Chondrocyte (in vitro differentiated cells): ENCODE measurements around the gene MYO1D. TPM values are rescaled to one million over a fixed set of nuclear protein-coding genes. Genes with fewer than 3 reads are reported as not detected.
"Not testable (repeated sequence)": the region's sequence is repeated elsewhere in the genome, so short reads cannot be mapped to it uniquely, and the experiment has no call there.

Experiments
- DNase-seq: peaks from one replicate; pipeline ENCODE4 v3.0.0; 2021; ENCODE audit warnings: mixed read lengths, low spot score
- H3K27ac Mint-ChIP-seq: one replicate; pipeline ENCODE4 v1.8.0; 2021; ENCODE audit warnings: mild to moderate bottlenecking, moderate library complexity, mixed read lengths; ENCODE audit not compliant: unreplicated experiment
- H3K27me3 Mint-ChIP-seq: 2 replicates; pipeline ENCODE4 v1.8.0; 2021; ENCODE audit warnings: low read depth, mixed read lengths
- H3K36me3 Mint-ChIP-seq: 2 replicates; pipeline ENCODE4 v1.8.0; 2021; ENCODE audit warnings: low read depth, mixed read lengths
- H3K4me1 Mint-ChIP-seq: 2 replicates; pipeline ENCODE4 v1.8.0; 2021; ENCODE audit warnings: low read depth, mild to moderate bottlenecking, mixed read lengths
- H3K4me3 Mint-ChIP-seq: one replicate; pipeline ENCODE4 v1.8.0; 2021; ENCODE audit warnings: mild to moderate bottlenecking, moderate library complexity, mixed read lengths; ENCODE audit not compliant: unreplicated experiment
- H3K9me3 Mint-ChIP-seq: 2 replicates; pipeline ENCODE4 v1.8.0; 2021; ENCODE audit warnings: low read depth, mixed read lengths
- total RNA-seq: library from RNA; stranded (reverse); gene quantifications from 3 replicates; pipeline ENCODE4 v1.2.1, GENCODE V29; 2021
- TF ChIP-seq, protein P1 (sequence below): fragments of 200-600 bp; sonication (generic); IDR thresholded peaks from 2 replicates; pipeline ENCODE4 v1.5.0; 2021; ENCODE audit warnings: antibody characterized with exemption, mild to moderate bottlenecking, moderate library complexity

MYO1D gene
- total RNA-seq, 1 donor from 2014 or later, result 107 TPM

DNA sequence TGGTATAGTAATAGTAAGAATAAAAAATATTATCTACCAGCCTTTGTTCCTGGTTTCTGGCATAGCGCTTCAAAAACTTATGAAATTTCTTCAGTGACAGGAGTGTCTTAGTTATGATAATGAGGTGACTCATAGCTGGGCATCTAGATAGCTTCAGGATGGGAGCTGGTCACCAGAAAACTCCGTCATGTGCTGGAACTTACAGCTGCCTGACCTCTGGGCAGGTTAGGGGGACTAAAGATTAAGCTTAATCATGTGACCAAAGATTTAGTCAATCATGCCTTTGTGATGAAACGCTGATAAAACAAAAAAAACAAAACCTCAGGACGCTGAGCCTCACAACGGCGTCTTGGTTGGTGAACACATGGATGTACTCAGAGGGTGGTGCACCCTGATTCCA is 154.2 kb downstream of the MYO1D start:
- H3K27ac Mint-ChIP-seq, result no peak overlapping the region
- H3K9me3 Mint-ChIP-seq, result peaks cover 10% of the 10 kb centered on the region
- H3K36me3 Mint-ChIP-seq, result peaks cover 45% of the 10 kb centered on the region
- H3K27me3 Mint-ChIP-seq, result no peaks in the 10 kb centered on the region
- TF ChIP-seq, protein P1, sequence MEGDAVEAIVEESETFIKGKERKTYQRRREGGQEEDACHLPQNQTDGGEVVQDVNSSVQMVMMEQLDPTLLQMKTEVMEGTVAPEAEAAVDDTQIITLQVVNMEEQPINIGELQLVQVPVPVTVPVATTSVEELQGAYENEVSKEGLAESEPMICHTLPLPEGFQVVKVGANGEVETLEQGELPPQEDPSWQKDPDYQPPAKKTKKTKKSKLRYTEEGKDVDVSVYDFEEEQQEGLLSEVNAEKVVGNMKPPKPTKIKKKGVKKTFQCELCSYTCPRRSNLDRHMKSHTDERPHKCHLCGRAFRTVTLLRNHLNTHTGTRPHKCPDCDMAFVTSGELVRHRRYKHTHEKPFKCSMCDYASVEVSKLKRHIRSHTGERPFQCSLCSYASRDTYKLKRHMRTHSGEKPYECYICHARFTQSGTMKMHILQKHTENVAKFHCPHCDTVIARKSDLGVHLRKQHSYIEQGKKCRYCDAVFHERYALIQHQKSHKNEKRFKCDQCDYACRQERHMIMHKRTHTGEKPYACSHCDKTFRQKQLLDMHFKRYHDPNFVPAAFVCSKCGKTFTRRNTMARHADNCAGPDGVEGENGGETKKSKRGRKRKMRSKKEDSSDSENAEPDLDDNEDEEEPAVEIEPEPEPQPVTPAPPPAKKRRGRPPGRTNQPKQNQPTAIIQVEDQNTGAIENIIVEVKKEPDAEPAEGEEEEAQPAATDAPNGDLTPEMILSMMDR, result no peak
- no peak overlapping the region for H3K4me3 Mint-ChIP-seq
- peaks cover 3% of the 10 kb centered on the region for H3K4me1 Mint-ChIP-seq
- DNase-seq, result no peak

DNA sequence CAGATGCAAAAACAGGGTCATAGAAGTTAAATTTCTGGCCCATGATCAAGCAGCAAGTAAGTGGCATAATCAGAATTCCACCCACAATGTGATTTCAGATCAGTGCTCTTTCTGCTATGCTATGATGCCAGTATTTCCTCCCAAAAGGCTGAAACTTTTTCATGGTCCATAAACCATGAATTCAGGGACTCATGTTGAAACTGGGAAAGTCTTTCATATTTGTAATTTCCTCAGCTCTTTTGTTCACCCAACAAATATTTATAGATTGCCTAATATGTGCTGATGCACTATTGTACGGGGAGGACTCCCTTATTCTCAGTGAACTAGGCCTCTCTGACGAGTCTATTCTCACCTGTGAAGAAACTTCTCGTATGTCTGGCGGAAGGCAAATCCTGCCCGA is 156.3 kb downstream of the MYO1D start:
- Mint-ChIP-seq H3K27ac (no peak overlapping the region), H3K4me3 (no peak overlapping the region), H3K9me3 (peaks cover 12% of the 10 kb centered on the region), H3K36me3 (peaks cover 51% of the 10 kb centered on the region), H3K27me3 (no peaks in the 10 kb centered on the region), H3K4me1 (peaks cover 3% of the 10 kb centered on the region)
- TF ChIP-seq, protein P1, result no peak
- DNase-seq, result no peak

DNA sequence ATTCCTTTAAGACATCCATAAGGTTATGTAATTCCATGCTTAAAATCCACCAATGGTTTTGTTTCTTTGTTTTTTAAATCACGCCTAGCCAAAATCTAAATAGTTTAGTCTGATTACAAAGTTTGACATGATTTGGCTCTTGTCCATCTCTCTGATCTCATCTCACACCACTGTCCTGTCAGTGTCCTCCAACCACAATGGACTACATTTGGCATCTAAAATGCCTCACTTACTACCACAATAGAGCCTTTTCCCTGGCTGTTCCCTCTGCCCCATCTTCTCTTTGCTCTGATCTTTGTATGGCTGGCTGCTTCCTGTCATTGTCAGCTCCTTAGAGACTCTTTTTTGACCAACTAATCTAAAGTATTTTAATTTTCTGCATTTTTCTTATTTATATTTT is 157.2 kb downstream of the MYO1D start:
- peaks cover 3% of the 10 kb centered on the region for H3K4me1 Mint-ChIP-seq
- H3K4me3 Mint-ChIP-seq, result no peak overlapping the region
- no peak overlapping the region for H3K27ac Mint-ChIP-seq
- DNase-seq, result no peak
- TF ChIP-seq, protein P1, result no peak
- no peaks in the 10 kb centered on the region for H3K27me3 Mint-ChIP-seq
- peaks cover 47% of the 10 kb centered on the region for H3K36me3 Mint-ChIP-seq
- H3K9me3 Mint-ChIP-seq, result peaks cover 8% of the 10 kb centered on the region

DNA sequence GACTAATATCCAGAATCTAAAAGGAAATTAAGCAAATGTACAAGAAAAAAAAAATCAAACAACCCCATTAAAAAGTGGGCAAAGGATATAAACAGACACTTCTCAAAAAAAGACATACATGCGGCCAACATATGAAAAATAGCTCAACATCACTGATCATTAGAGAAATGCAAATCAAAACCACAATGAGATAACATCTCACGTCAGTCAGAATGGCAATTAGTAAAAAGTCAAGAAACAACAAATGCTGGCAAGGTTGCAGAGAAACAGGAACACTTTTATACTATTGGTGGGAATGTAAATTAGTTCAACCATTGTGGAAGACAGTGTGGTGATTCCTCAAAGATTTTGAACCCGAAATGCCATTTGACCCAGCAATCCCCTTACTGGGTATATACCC is 162.0 kb downstream of the MYO1D start:
- not testable (repeated sequence) for DNase-seq, H3K4me3 Mint-ChIP-seq, H3K27ac Mint-ChIP-seq, H3K27me3 Mint-ChIP-seq, H3K4me1 Mint-ChIP-seq
- Mint-ChIP-seq H3K9me3 (peaks cover 16% of the 10 kb centered on the region), H3K36me3 (peaks cover 52% of the 10 kb centered on the region)

DNA sequence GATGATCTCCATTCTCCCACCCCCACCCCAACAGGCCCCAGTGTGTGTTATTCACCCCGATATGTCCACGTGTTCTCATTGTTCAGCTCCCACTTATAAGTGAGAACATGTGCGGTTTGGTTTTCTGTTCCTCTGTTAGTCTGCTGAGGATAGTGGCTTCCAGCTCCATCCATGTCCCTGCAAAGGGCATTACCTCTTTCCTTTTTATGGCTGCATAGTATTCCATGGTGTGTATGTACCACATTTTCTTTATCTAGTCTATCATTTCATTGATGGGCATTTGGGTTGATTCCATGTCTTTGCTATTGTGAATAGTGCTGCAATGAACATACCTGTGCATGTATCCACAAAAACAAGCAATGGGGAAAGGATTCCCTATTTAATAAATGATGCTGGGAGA is 162.7 kb downstream of the MYO1D start:
- DNase-seq, H3K27ac Mint-ChIP-seq, H3K4me3 Mint-ChIP-seq, H3K4me1 Mint-ChIP-seq, H3K27me3 Mint-ChIP-seq: not testable (repeated sequence)
- H3K9me3 Mint-ChIP-seq, result peaks cover 16% of the 10 kb centered on the region
- peaks cover 48% of the 10 kb centered on the region for H3K36me3 Mint-ChIP-seq

GRCh38 chr17:32713081-32713480 is 163.8 kb downstream of the MYO1D start:
- Mint-ChIP-seq H3K4me3 (no peak overlapping the region), H3K4me1 (no peaks in the 10 kb centered on the region), H3K27ac (no peak overlapping the region), H3K36me3 (peaks cover 43% of the 10 kb centered on the region), H3K9me3 (peaks cover 16% of the 10 kb centered on the region), H3K27me3 (no peaks in the 10 kb centered on the region)
- TF ChIP-seq, protein P1, result no peak
- DNase-seq, result no peak
